ENCODE results near the gene FARSA. TPM values are rescaled to one million over a fixed set of nuclear protein-coding genes. Genes with fewer than 3 reads are reported as not detected.

Gene FARSA
- polyA plus RNA-seq, 1 donor (not counting 4 experiments of a cell fraction or from before 2014, with no cell fraction given) = 30.9 TPM

DNA sequence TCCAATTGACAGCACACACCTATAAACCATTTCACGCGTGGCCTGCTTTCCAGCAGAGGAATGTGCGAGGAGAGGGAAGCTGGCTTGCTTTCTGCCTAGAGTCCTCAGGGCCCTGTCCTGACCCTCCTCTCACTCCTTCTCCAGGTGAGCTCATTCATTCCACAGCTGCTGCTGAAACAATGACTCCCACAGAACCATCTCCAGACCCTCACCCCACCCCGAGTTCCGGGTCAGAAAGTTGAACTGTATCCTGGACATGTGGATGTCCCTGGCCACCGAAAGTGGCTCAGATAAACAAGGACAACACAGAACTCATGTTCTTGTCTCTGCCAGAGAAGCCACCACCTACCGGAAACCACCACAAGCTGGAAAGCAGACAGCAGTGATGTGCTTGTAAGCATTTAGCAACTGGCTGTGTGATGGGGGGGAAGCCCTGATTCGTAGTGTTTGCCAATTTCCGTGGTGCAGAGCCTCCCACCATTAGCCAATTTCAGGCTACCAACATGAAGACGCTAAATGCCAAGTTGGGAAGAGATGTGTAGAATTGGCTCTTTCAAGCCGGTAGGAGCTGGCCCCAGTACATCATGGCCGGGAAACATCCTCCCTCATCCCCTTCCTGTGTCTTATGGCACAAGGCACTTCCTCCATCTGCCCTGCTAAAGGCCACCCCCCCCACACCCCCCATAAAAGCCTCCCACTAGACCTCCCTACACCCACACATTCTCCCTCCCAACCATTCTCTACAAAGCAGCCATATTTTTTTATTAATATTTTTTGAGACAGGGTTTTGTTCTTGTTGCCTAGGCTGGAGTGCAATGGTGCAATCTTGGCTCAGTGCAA, 19.4 kb downstream of the FARSA start:
- Histone ChIP-seq H3K27ac (ENCODE audit: control insufficient read depth, insufficient read depth, low read length) (no peak overlapping the region), H3K9ac (ENCODE audit: control insufficient read depth, extremely low read depth, insufficient read depth, low read length) (no peak overlapping the region), H3K9me3 (ENCODE audit: control insufficient read depth, low read depth, low read length) (no peaks in the 10 kb centered on the region), H3K9me1 (ENCODE audit: control insufficient read depth, extremely low read depth, insufficient read depth, low read length) (no peaks in the 10 kb centered on the region), H3K36me3 (ENCODE audit: control insufficient read depth in 2 of 2, extremely low read depth in 1 of 2, insufficient read depth in 2 of 2, low read length in 2 of 2) (no peaks in the 10 kb centered on the region), H3K4me1 (ENCODE audit: control insufficient read depth, extremely low read depth, insufficient read depth, low read length) (peaks cover 11% of the 10 kb centered on the region), H3K4me2 (ENCODE audit: control insufficient read depth, extremely low read depth, insufficient read depth, low read depth, low read length) (no peak overlapping the region), H4K20me1 (ENCODE audit: control insufficient read depth, extremely low read depth, insufficient read depth, low read length) (no peaks in the 10 kb centered on the region), H3K27me3 (ENCODE audit: control insufficient read depth, extremely low read depth, insufficient read depth, low read length) (no peaks in the 10 kb centered on the region), H3K79me2 (ENCODE audit: control insufficient read depth, insufficient read depth, low read length) (no peaks in the 10 kb centered on the region), H3K4me3 (ENCODE audit: control insufficient read depth in 2 of 3, extremely low read depth in 1 of 3, insufficient read depth in 2 of 3, low read depth in 1 of 3, low read length in 3 of 3) (no peak overlapping the region), H2AFZ (ENCODE audit: control insufficient read depth, low read length) (peak overlapping the region; percentile 83)
- dilution Hi-C loops (cut with MboI; ENCODE audit: extremely low pct_ligation_motif_present, low sequenced_read_pairs) = no loop called here
- no peak for TF ChIP-seq EZH2 (IDR thresholded peaks at IDR 0.05; ENCODE audit: low read length)
- TF ChIP-seq, protein P1, sequence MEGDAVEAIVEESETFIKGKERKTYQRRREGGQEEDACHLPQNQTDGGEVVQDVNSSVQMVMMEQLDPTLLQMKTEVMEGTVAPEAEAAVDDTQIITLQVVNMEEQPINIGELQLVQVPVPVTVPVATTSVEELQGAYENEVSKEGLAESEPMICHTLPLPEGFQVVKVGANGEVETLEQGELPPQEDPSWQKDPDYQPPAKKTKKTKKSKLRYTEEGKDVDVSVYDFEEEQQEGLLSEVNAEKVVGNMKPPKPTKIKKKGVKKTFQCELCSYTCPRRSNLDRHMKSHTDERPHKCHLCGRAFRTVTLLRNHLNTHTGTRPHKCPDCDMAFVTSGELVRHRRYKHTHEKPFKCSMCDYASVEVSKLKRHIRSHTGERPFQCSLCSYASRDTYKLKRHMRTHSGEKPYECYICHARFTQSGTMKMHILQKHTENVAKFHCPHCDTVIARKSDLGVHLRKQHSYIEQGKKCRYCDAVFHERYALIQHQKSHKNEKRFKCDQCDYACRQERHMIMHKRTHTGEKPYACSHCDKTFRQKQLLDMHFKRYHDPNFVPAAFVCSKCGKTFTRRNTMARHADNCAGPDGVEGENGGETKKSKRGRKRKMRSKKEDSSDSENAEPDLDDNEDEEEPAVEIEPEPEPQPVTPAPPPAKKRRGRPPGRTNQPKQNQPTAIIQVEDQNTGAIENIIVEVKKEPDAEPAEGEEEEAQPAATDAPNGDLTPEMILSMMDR (optimal IDR thresholded peaks at IDR 0.05 in 1 of 3, IDR thresholded peaks at IDR 0.05 in 1 of 3, conservative IDR thresholded peaks at IDR 0.05 in 1 of 3; ENCODE audit: extremely low read depth in 1 of 3, insufficient read depth in 2 of 3, low read length in 3 of 3) = no peak
- FAIRE-seq (no peak), DNase-seq (ENCODE audit: low read depth, low spot score) (no peak)

DNA sequence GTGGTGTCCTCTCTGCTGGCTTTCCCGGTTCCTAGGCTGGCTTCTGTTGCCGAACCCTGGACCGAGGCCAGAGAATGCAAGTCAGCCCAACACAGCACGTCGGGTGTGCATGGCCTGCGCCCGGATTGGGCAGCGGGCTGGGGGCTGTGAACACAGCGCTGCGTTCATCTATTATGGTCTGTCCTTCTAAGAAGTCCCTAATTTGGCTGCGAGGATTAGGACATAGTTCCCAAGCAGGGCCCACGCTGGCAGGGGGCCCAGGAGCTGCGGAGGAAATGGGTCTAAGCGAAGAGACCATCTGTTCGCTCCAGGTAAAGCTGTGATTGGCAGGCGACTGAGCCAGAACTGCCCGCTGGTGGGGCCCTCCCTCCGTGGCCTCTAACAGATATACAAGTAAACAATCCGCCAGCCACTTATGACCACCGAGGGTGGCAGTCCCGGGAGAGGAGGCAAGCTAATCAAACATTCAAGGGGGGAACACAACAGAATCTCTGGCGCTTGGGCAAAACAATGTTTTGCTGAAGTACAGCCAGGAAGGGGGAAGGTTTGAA, 20.4 kb downstream of the FARSA start:
- no peak overlapping the region for H3K27ac ChIP-seq (ENCODE audit: control insufficient read depth, insufficient read depth, low read length)
- DNase-seq (ENCODE audit: low read depth, low spot score) (no peak), FAIRE-seq (no peak)
- H2AFZ ChIP-seq (ENCODE audit: control insufficient read depth, low read length) = peak overlapping the region; percentile 83
- no peaks in the 10 kb centered on the region for H3K9me3 ChIP-seq (ENCODE audit: control insufficient read depth, low read depth, low read length)
- dilution Hi-C loops (cut with MboI; ENCODE audit: extremely low pct_ligation_motif_present, low sequenced_read_pairs) = no loop called here
- no peaks in the 10 kb centered on the region for H4K20me1 ChIP-seq (ENCODE audit: control insufficient read depth, extremely low read depth, insufficient read depth, low read length)
- H3K4me2 ChIP-seq (ENCODE audit: control insufficient read depth, extremely low read depth, insufficient read depth, low read depth, low read length) = peak overlapping the region; percentile 51
- H3K79me2 ChIP-seq (ENCODE audit: control insufficient read depth, insufficient read depth, low read length) = no peaks in the 10 kb centered on the region
- H3K9ac ChIP-seq (ENCODE audit: control insufficient read depth, extremely low read depth, insufficient read depth, low read length) = peak overlapping the region; percentile 33
- no peak for TF ChIP-seq EZH2 (IDR thresholded peaks at IDR 0.05; ENCODE audit: low read length)
- TF ChIP-seq, protein P1 (optimal IDR thresholded peaks at IDR 0.05 in 1 of 3, IDR thresholded peaks at IDR 0.05 in 1 of 3, conservative IDR thresholded peaks at IDR 0.05 in 1 of 3; ENCODE audit: extremely low read depth in 1 of 3, insufficient read depth in 2 of 3, low read length in 3 of 3) = no peak
- H3K9me1 ChIP-seq (ENCODE audit: control insufficient read depth, extremely low read depth, insufficient read depth, low read length) = no peaks in the 10 kb centered on the region
- H3K4me1 ChIP-seq (ENCODE audit: control insufficient read depth, extremely low read depth, insufficient read depth, low read length) = peaks cover 8% of the 10 kb centered on the region
- no peaks in the 10 kb centered on the region for H3K36me3 ChIP-seq (ENCODE audit: control insufficient read depth in 2 of 2, extremely low read depth in 1 of 2, insufficient read depth in 2 of 2, low read length in 2 of 2)
- peak overlapping the region in 1 of 3 experiments; percentile 10 for H3K4me3 ChIP-seq (ENCODE audit: control insufficient read depth in 2 of 3, extremely low read depth in 1 of 3, insufficient read depth in 2 of 3, low read depth in 1 of 3, low read length in 3 of 3)
- H3K27me3 ChIP-seq (ENCODE audit: control insufficient read depth, extremely low read depth, insufficient read depth, low read length) = no peaks in the 10 kb centered on the region
